ENCODE results near the gene PODNL1.

DNA sequence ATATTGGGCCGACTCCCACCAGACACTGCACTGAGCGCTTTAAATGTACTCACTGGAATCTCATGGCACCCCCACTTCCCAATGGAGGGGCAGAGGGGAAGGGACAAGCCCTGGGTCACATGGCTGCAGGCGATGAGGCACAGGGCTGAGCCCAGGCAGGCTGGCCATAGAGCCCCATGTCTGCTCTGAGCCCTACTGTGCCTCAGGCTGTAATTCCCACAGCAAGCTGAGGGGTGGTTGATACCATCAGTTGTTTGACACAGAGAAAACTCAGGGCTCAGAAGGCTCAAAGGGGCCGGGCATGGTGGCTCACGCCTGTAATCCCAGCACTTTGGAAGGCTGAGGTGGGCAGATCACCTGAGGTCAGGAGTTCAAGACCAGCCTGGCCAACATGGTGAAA, 42.8 kb upstream of the PODNL1 start:
- TF ChIP-seq POLR2A (IDR thresholded peaks at IDR 0.05; ENCODE audit: low read depth, low read length): no peak
- TF ChIP-seq PAX5 (IDR thresholded peaks at IDR 0.05; ENCODE audit: insufficient read depth, low read length, severe bottlenecking): no peak
- no peak for TF ChIP-seq POLR2AphosphoS5 (IDR thresholded peaks at IDR 0.05; ENCODE audit: low read depth, low read length)
- no peak for TF ChIP-seq POU2F2 (IDR thresholded peaks at IDR 0.05; ENCODE audit: low read depth, low read length)
- TF ChIP-seq SPI1 (IDR thresholded peaks at IDR 0.05; ENCODE audit: low read depth, low read length): no peak

Measured in GM12891 (cell line).